Measurements from ENCODE around the gene NELFA. TPM values are rescaled to one million over a fixed set of nuclear protein-coding genes. Genes with fewer than 3 reads are reported as not detected.
"Not testable (repeated sequence)": the region's sequence is repeated elsewhere in the genome, so short reads cannot be mapped to it uniquely, and the experiment has no call there.

The NELFA gene
- total RNA-seq, 1 donor from 2014 or later = 34.5 TPM

DNA sequence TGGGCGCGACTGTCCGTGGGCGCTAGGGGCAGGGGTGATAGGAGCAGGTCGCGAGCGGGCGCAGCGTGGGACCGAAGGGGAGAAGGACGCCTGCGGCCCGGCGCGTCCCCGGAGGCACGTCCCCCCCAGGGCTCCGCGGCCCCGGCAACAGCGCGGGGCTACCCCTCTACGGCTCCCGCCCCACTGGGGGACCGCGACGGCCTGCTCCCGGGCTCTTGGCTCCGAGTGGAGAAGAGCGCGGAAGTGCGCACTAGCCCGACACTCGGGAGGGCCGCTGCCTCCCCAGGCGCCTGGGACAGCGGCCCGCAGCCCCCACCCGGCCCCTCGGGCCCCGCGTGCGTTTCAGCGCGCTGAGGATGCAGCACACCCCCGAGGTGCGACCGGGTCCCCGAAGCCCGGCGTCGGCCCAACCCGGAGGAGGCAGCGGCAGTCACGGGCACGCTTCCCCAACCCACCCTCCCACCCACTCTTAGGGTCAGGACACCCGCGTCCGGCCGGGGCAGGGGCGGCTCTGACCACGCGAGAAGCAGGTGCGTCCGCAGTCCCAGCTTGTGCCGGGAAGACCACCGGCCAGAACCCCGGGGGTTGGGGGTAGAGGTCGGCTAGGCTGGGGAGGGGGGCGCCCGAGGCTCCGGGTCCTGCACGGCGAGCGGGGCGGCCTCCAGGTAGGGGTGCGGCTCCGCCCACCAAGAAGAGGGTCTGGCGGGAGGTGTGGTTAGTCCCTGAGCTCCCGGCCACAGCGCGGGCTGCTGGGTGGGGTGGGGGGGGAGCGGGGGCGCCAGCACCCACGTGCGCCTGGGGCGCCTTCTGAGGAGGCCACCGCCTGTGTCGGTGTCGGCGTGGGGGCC, 31.8 kb upstream of the NELFA start:
- H3K4me3 ChIP-seq (ENCODE audit: low read depth, low read length) = peak overlapping the region; percentile 88
- no peak for TF ChIP-seq CTCF (conservative IDR thresholded peaks at IDR 0.05; ENCODE audit: low read depth, low read length)
- no peak for DNase-seq (ENCODE audit: low read depth)

DNA sequence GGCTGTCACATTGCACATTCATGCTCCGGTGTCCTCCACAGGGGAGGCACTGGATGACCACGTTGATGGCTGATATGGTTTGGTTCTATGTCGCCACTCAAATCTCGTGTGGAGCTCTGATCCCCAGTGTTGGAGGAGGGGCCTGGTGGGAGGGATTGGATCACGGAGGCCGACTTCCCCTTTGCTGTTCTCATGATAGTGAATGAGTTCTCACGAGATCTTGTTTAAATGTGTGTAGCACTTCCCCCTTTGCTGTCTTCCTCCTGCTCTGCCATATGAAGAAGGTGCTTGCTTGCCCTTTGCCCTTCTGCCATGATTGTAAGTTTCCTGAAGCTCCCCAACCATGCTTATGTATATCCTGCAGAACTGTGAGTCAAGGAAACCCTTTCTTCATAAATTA, 28.1 kb upstream of the NELFA start:
- TF ChIP-seq CTCF (conservative IDR thresholded peaks at IDR 0.05; ENCODE audit: low read depth, low read length) = no peak
- H3K4me3 ChIP-seq (ENCODE audit: low read depth, low read length) = no peak overlapping the region
- no peak for DNase-seq (ENCODE audit: low read depth)

DNA sequence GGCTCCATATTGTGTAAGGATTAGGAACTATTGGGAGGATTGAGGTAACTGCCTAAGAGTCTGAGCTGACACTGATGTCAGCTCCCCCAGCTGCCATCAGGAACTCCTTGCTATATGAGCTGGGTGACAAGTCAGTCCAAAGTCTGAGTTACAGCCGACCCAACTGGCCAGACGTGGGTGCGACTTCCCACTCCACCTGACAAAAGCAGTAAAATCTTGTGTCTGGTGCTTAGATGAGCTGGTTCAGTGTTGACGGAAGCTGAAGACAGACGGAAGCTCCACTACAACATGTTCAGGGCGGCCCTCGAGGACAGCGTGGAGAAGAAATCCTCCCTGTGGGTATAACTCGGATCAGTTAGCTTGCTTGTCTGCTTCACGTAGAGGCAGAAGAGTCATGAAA, 27.6 kb upstream of the NELFA start:
- no peak for TF ChIP-seq CTCF (conservative IDR thresholded peaks at IDR 0.05; ENCODE audit: low read depth, low read length)
- no peak overlapping the region for H3K4me3 ChIP-seq (ENCODE audit: low read depth, low read length)
- DNase-seq (ENCODE audit: low read depth) = no peak

- H3K4me3 ChIP-seq (ENCODE audit: low read depth, low read length); DNase-seq (ENCODE audit: low read depth): not testable (repeated sequence)
Observed at GRCh38 chr4:2031161-2031560, 22.4 kb upstream of the NELFA start.

GRCh38 chr4:2027120-2027519, 18.3 kb upstream of the NELFA start:
- H3K4me3 ChIP-seq (ENCODE audit: low read depth, low read length); DNase-seq (ENCODE audit: low read depth): not testable (repeated sequence)

GRCh38 chr4:2025817-2026216, 17.0 kb upstream of the NELFA start:
- TF ChIP-seq CTCF (conservative IDR thresholded peaks at IDR 0.05; ENCODE audit: low read depth, low read length) = no peak
- no peak for DNase-seq (ENCODE audit: low read depth)
- no peak overlapping the region for H3K4me3 ChIP-seq (ENCODE audit: low read depth, low read length)

DNA sequence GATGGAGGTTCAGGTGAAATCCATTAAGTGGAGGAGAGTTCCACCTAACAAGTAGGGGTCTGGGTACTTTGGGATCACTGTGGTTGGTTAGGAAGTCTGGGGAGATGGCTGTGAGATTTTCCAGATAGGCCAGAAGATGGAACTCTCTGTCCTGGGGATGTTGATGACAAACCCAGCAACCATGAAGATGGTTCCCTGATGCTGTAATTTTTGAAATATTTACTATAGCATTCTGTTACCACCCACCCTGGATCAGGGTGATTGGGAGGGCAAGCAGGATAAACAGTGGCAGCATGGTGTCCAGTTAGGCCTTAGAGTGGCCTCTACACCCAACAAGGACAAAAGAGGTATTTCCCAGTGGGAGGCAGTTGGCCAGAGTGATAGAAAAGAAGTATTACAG, 15.9 kb upstream of the NELFA start:
- no peak overlapping the region for H3K4me3 ChIP-seq (ENCODE audit: low read depth, low read length)
- no peak for DNase-seq (ENCODE audit: low read depth)
- no peak for TF ChIP-seq CTCF (conservative IDR thresholded peaks at IDR 0.05; ENCODE audit: low read depth, low read length)

GRCh38 chr4:2021358-2022018, 12.7 kb upstream of the NELFA start:
- not testable (repeated sequence) for H3K4me3 ChIP-seq (ENCODE audit: low read depth, low read length); DNase-seq (ENCODE audit: low read depth)

Data from epithelial cell of proximal tubule (primary cell).